GM12872 (cell line): ENCODE results near the gene SLC8A3.

Source experiments
- CTCF ChIP-seq: IDR thresholded peaks from 3 replicates; pipeline ENCODE4 v1.5.1; 2011; ENCODE audit warnings: low read depth, mild to moderate bottlenecking, low read length, moderate library complexity; ENCODE audit not compliant: insufficient read depth

SLC8A3 gene

DNA sequence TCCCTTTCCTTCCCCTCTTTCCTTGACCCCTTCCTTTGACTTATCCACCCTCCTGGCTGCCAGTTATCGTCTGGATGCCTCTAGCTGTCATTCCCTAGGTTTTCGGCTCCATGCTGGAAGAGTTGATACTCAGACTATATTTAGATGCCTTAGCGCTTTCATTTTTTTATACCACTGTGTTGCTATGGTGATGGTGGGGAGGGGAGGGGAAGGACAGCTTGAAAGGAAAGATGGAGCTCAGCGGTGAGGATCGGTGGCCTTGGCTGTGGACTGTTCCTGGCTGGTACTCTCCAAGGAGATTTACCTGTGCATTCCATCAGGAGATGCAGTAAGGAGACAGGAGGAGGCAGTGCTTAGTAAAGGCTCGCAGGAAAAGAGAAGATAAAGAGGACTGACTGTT is 108.7 kb downstream of the SLC8A3 start:
- no peak for TF ChIP-seq CTCF

GRCh38 chr14:70078329-70078728 is 110.4 kb downstream of the SLC8A3 start:
- TF ChIP-seq CTCF, result no peak

DNA sequence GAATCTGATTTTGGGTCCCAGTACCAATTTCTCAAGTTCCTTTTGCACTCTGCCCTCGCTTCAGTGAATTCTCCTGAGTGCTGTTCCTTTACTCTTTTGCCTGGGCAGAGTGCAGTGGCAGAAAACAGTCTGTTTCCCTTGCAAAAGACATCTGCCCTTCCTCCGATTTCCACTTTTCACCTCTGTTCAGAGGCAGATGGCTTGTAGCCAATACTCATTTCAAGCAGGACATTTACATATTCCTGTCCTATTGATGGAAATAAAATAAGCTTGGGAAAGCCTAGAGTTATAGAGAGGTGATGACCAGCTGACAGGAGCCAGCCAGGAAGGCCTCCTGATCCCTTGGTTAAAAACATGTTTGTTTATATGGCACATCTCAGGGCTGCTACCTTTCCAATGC is 111.0 kb downstream of the SLC8A3 start:
- TF ChIP-seq CTCF, result no peak

GRCh38 chr14:70077005-70077404 is 111.7 kb downstream of the SLC8A3 start:
- TF ChIP-seq CTCF, result no peak

DNA sequence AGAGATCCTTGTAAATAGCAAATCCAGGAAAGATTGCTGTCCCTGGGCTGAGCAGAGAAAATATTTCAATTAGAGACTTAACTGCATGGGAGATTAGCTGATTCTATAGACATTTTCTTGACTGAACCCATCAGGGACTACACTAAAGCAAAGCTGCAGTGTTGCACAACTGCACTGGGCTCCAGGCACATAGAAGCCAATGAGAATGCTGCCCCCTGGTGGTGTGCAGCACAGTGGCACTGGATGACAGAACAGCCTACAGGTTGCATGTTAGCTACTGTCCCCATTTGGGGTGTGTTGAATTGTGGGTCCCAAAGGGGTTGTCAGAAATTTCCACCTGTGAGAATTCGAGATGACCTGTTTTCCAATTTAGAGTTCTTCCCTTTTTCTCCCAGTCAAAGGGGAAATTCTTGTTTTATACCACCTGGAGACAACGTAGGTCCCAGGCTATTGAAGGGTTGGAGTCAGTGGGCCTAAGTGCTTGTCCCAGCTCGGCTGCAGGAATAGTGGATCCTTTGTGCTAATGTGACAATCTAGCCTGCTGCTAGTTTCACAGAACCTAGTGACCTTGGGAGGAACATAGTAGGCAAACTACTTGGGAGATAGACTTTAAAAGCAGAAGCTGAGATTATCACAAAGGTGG is 114.7 kb downstream of the SLC8A3 start:
- TF ChIP-seq CTCF, result peak; percentile 94

GRCh38 chr14:70069186-70069585 is 119.6 kb downstream of the SLC8A3 start:
- no peak for TF ChIP-seq CTCF

- TF ChIP-seq CTCF, result no peak
Observed at GRCh38 chr14:70067810-70068209, 120.9 kb downstream of the SLC8A3 start.
